ENCODE measurements around the gene AHRR.

GRCh38 chr5:378976-379742, 57.6 kb downstream of the AHRR start:
- TF ChIP-seq RCOR1 (conservative IDR thresholded peaks at IDR 0.05; ENCODE audit: low read depth, low read length) (no peak), CTCF (IDR thresholded peaks at IDR 0.05 in 2 of 3, conservative IDR thresholded peaks at IDR 0.05 in 1 of 3; ENCODE audit: control insufficient read depth in 2 of 3, extremely low read depth in 1 of 3, insufficient read depth in 1 of 3, low read depth in 3 of 3, low read length in 3 of 3) (no peak), POLR2AphosphoS2 (IDR thresholded peaks at IDR 0.05; ENCODE audit: low read depth, low read length) (no peak), MTA3 (IDR thresholded peaks at IDR 0.05; ENCODE audit: borderline replicate concordance, low read length) (no peak)

All from GM12878 (cell line).